BJ (cell line): ENCODE data around the gene DNLZ. TPM values are rescaled to one million over a fixed set of nuclear protein-coding genes. Genes with fewer than 3 reads are reported as not detected.

Experiments
- CTCF ChIA-PET: fragments of 350-600 bp; formaldehyde crosslinking; extraction: SDS; loops from one replicate; lab custom pipeline; 2021; ENCODE audit warnings: antibody characterized with exemption, inconsistent platforms; lab: Yijun Ruan, JAX
- POLR2A ChIA-PET: fragments of 300-600 bp; sonication (Branson Sonifier 250); formaldehyde crosslinking; extraction: SDS; loops from one replicate; lab custom pipeline; 2021; ENCODE audit warnings: antibody characterized with exemption; lab: Charles Lee
- DNase-seq: peaks from one replicate; pipeline ENCODE4 v3.0.0-alpha.2; 2011; ENCODE audit warnings: low read depth
- H3K27me3 ChIP-seq: 2 replicates; pipeline ENCODE4 v1.6.0; 2011; ENCODE audit warnings: low read length; ENCODE audit not compliant: control insufficient read depth, insufficient read depth
- H3K36me3 ChIP-seq: 2 replicates; pipeline ENCODE4 v1.5.1; 2011; ENCODE audit warnings: low read length; ENCODE audit not compliant: control insufficient read depth, insufficient read depth
- H3K4me3 ChIP-seq: 2 replicates; pipeline ENCODE4 v1.5.1; 2011; ENCODE audit warnings: low read depth, mild to moderate bottlenecking, control low read depth, low read length
- polyA plus RNA-seq: library from polyadenylated mRNA; depleted of rRNA; stranded (reverse); fragments of >200 nt; gene quantifications from 2 replicates; pipeline ENCODE4 v1.2.3, GENCODE V29; 2011
- TF ChIP-seq, protein P1 (sequence below): IDR thresholded peaks from 2 replicates; pipeline ENCODE4 v1.5.1; 2011; ENCODE audit warnings: low read depth, mild to moderate bottlenecking, control low read depth, inconsistent platforms, low read length, moderate library complexity; ENCODE audit not compliant: insufficient read depth

The DNLZ gene
- polyA plus RNA-seq, 1 experiment = 7.2 TPM

DNA sequence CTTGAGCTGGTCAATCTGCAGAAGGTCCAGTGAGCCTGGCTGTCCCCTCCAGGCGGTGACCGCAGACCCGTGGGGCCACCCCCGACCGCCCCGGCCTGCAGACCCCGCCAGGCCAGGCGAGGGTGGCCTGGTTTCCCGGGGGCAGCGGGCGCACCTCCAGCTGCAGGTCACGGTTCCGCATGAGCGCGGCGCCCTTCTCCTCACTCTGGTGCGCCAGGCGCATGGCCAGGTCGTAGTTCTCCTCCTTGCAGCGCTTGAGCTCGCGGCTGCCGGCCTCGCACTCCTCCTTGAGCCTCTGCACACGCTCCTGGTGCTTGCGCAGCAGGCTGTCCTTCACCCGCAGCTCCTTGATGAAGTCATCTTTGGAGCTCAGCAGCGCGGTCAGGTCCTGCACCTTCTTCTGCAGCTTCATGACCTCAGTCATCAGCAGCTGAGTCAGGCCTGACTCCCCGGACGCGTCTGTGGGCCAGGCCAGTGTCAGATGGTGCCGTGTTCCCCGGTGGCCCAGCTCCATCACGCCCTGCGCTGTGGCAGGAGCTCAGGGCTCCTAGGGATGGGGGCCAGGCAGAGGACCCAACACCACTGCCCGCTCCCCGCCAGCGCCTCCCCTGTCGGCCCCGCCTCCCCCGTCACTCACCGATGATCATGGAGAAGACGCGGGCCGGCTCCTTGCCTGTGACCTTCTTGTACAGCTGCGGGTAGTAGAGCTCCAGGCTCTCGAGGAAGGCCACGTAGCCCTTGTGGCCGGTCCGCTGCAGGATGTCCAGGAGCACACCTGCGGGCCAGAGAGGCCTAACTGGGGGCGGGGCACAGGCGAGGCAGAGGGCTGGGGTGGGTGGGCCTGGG lies 7.4 kb upstream of the DNLZ start:
- H3K36me3 ChIP-seq = peaks cover 20% of the 10 kb centered on the region
- no peak overlapping the region for H3K4me3 ChIP-seq
- H3K27me3 ChIP-seq = no peaks in the 10 kb centered on the region
- ChIA-PET POLR2A (no interaction called here), CTCF (interaction anchor here (1.2 to 5.4 kb wide), 3 partner anchors 8 to 58 kb away, joined by 3 to 30 read pairs (median 20); partner anchors contain the start of gene DNLZ)
- DNase-seq = no peak
- TF ChIP-seq, protein P1, sequence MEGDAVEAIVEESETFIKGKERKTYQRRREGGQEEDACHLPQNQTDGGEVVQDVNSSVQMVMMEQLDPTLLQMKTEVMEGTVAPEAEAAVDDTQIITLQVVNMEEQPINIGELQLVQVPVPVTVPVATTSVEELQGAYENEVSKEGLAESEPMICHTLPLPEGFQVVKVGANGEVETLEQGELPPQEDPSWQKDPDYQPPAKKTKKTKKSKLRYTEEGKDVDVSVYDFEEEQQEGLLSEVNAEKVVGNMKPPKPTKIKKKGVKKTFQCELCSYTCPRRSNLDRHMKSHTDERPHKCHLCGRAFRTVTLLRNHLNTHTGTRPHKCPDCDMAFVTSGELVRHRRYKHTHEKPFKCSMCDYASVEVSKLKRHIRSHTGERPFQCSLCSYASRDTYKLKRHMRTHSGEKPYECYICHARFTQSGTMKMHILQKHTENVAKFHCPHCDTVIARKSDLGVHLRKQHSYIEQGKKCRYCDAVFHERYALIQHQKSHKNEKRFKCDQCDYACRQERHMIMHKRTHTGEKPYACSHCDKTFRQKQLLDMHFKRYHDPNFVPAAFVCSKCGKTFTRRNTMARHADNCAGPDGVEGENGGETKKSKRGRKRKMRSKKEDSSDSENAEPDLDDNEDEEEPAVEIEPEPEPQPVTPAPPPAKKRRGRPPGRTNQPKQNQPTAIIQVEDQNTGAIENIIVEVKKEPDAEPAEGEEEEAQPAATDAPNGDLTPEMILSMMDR = no peak

DNA sequence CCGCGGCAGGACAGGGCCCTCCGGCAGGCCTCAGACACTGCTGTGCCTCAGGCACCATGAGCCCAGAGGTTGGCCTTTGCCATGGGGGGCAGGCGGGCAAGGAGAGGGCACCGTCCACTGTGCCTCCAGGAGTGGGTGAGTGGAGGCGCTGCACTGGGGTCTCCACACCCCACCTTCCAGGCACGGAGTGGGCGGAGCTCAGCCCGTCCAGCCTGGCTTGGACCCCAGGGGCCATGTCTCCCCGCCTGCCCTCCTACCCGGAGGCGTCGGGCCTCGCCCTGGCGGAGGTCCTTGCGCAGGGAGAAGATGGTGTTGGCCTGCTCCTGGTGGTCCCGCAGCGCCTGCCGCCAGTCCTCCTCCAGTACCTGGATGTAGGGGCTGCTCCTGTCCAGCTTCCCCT lies 6.5 kb upstream of the DNLZ start:
- Histone ChIP-seq H3K4me3 (no peak overlapping the region), H3K36me3 (peaks cover 18% of the 10 kb centered on the region), H3K27me3 (no peaks in the 10 kb centered on the region)
- DNase-seq = no peak
- CTCF ChIA-PET = interaction anchor here (0.9 to 5.4 kb wide), 4 partner anchors 9 to 57 kb away, joined by 3 to 30 read pairs (median 4); no protein-coding TSS in a partner anchor
- TF ChIP-seq, protein P1 = no peak
- POLR2A ChIA-PET = no interaction called here

DNA sequence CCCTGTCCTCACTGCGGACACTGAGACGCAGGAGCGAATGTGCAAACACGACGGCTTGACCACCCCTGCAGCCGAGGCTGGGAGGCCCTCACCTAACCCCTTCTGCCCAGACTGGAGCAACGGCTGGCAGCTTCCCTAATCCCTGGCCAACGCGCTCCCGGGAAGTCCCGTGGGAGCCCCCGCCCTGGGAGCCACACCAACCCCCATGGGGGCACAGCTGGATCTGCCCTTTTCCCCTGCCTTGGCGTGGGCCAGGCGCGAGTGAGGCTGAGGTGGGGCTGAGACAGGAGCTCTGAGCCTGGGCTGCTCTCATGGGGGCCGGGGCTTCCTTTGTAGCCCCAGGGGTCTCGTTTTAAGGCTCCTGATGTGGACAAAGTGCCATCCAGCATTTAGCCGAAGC lies 4.6 kb upstream of the DNLZ start:
- ChIA-PET CTCF (interaction anchor here (0.7 to 5.4 kb wide), 2 partner anchors 17 to 55 kb away, joined by 3 to 30 read pairs; no protein-coding TSS in a partner anchor), POLR2A (no interaction called here)
- peaks cover 17% of the 10 kb centered on the region for H3K36me3 ChIP-seq
- no peaks in the 10 kb centered on the region for H3K27me3 ChIP-seq
- no peak for DNase-seq
- TF ChIP-seq, protein P1 = no peak
- no peak overlapping the region for H3K4me3 ChIP-seq

DNA sequence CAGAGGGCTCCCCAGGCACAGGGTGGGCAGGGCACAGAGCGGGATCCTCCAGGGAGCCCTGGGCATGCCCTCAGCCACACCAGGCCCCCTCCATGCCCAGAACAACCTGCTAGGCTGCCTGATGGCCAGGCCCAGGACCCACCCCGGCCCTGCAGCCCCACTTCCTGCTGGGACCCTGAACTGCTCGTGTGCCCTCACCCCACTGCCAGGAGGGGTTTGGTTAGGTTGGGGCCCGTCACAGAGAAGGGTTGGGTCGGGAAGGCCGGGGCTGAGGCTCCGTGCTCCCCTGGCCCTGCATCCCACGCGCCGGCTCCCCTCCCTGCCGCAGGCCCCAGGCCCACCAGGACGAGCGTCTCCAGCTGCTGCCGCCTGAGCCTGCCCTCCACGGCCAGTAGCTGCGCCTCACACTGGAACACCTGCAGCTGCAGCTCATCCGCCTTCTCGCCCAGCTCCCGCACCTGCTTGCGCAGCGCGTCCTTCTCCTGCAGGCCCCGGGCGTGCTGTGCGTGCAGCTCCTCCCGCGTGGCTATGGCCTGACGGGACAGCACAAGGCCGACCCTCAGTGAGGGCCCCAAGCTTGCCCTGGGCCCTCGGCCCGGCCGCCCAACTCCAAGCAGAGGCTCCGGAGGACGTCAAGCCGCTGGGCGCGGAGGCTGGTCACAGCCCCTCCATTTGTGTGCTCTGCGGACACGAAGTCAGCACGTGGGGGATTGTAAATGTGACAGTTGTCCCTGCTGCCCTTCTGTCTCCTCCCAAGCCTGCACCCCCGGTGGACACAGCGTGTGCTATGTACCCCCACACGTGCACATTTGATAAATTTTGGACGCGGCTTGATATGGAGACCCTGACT lies 4.0 kb upstream of the DNLZ start:
- DNase-seq = no peak
- no peaks in the 10 kb centered on the region for H3K27me3 ChIP-seq
- H3K36me3 ChIP-seq = peaks cover 17% of the 10 kb centered on the region
- ChIA-PET POLR2A (interaction anchor here (0.5 kb wide), 1 partner anchor 190 kb away, joined by 3 read pairs; no protein-coding TSS in a partner anchor), CTCF (interaction anchor here (0.7 to 1.7 kb wide), 2 partner anchors 17 to 22 kb away, joined by 3 to 6 read pairs; no protein-coding TSS in a partner anchor)
- no peak overlapping the region for H3K4me3 ChIP-seq
- TF ChIP-seq, protein P1 = no peak

DNA sequence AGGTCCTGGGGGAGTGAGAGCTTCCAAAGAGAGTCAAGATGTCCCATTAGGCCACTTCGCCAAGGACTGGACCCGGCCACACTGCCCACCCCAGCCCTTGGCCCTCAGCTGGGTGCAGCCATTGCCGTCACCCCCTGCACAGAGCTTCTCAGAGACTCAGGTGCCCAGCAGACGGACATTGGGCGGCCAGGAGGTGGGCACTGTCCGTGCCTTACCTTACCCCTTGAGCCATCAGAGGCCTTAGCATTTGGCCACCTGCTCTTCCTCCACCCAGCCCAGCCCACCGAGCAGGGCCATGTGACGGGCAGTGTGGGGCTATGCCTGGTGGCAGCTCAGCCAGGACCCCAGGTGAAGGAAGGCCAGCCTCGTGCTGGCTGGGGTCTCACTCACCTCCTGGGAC lies 3.3 kb upstream of the DNLZ start:
- H3K27me3 ChIP-seq = no peaks in the 10 kb centered on the region
- TF ChIP-seq, protein P1 = no peak
- CTCF ChIA-PET = interaction anchor here (0.7 to 6.3 kb wide), 3 partner anchors 21 to 55 kb away, joined by 3 to 68 read pairs (median 6); no protein-coding TSS in a partner anchor
- DNase-seq = no peak
- H3K4me3 ChIP-seq = no peak overlapping the region
- POLR2A ChIA-PET = no interaction called here
- H3K36me3 ChIP-seq = peaks cover 17% of the 10 kb centered on the region
